HUES64 (cell line): ENCODE measurements around the gene TCF7L1.
"Not testable (repeated sequence)": the region's sequence is repeated elsewhere in the genome, so short reads cannot be mapped to it uniquely, and the experiment has no call there.

Experiments used
- H3K27ac ChIP-seq: 2 replicates; pipeline ENCODE4 v1.7.0; 2013; ENCODE audit warnings: low read depth, low read length, inconsistent platforms
- H3K27me3 ChIP-seq: 2 replicates; pipeline ENCODE4 v1.6.1; 2013; ENCODE audit warnings: mild to moderate bottlenecking, low read length; ENCODE audit not compliant: insufficient read depth
- H3K36me3 ChIP-seq: 2 replicates; pipeline ENCODE4 v1.6.1; 2013; ENCODE audit warnings: mild to moderate bottlenecking, low read length; ENCODE audit not compliant: insufficient read depth
- H3K4me1 ChIP-seq: 2 replicates; pipeline ENCODE4 v1.6.1; 2013; ENCODE audit warnings: mild to moderate bottlenecking, low read length, moderate library complexity; ENCODE audit not compliant: insufficient read depth
- H3K4me3 ChIP-seq: 2 replicates; pipeline ENCODE4 v1.5.1; 2013; ENCODE audit warnings: mild to moderate bottlenecking, low read length, moderate library complexity
- H3K9ac ChIP-seq: 2 replicates; pipeline ENCODE4 v1.6.1; 2013; ENCODE audit warnings: mild to moderate bottlenecking, low read depth, low read length
- H3K9me3 ChIP-seq: 2 replicates; pipeline ENCODE4 v1.6.1; 2013; ENCODE audit warnings: low read depth, low read length; ENCODE audit not compliant: insufficient read depth
- WGBS: fragments of 150-250, 120-280 bp; methylation state at CpG from one replicate; pipeline ENCODE4 v1.1.7; 2013; ENCODE audit warnings: missing lambda C conversion rate; 5-methylcytosine and 5-hydroxymethylcytosine counted together

TCF7L1 gene

DNA sequence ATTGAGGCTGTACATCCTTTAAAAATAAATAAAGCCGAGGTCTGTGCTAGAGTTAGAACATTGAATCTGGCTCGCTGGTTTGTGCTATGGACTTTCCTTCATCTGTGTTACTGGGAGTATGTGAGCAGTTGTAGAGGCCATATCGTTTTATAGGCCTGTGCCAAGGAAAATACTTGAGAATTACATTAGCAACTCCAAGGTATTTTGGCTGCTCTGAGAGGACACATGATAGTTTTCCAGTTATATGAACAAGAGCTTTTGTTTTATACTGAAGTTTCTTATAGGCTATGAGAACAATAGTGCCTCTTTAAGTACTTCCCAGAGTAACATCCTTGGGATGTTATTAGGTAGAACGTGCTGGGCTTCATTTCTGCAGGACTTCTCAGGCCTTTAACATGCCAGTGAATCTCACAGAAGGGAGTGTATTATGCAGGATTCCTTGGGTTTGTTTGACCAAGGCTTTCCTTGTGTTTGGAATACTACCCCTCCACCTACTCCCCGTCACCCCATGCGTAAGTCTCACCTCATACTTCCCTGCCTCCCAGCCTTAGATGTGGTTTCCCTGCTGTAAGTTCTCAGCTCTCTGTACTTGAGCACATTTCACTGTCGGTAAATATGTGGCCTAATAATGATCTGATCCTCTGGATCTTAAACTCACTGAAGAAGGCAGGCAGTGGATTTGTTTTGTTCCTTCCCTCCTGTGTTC, 21.0 kb downstream of the TCF7L1 start:
- Histone ChIP-seq H3K36me3 (no peaks in the 10 kb centered on the region), H3K4me1 (peaks cover 21% of the 10 kb centered on the region), H3K9me3 (no peaks in the 10 kb centered on the region), H3K27me3 (no peaks in the 10 kb centered on the region), H3K4me3 (no peak overlapping the region), H3K9ac (no peak overlapping the region), H3K27ac (peak overlapping the region; percentile 36; the same call in 1 of the 2 replicates)
- WGBS = 78% methylated on average over 7 of the region's 7 CpGs

DNA sequence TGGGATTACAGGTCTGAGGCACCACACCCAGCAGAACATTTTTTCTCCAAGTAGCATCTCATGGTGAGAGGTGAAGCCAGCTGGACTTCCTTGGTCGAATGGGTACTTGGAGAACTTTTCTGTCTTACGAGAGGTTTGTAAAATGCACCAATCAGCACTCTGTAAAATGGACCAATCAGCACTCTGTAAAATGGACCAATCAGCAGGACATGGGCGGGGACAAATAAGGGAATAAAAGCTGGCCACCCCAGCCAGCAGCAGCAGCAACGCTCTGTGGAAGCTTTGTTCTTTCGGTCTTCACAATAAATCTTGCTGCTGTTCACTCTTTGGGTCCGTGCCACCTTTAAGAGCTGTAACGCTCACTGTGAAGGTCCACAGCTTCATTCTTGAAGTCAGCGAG, 21.9 kb downstream of the TCF7L1 start:
- not testable (repeated sequence) for H3K36me3 ChIP-seq, H3K9ac ChIP-seq, H3K4me3 ChIP-seq, H3K9me3 ChIP-seq, H3K27me3 ChIP-seq, H3K27ac ChIP-seq
- 97% methylated on average over 8 of the region's 8 CpGs for WGBS
- H3K4me1 ChIP-seq = peaks cover 25% of the 10 kb centered on the region

DNA sequence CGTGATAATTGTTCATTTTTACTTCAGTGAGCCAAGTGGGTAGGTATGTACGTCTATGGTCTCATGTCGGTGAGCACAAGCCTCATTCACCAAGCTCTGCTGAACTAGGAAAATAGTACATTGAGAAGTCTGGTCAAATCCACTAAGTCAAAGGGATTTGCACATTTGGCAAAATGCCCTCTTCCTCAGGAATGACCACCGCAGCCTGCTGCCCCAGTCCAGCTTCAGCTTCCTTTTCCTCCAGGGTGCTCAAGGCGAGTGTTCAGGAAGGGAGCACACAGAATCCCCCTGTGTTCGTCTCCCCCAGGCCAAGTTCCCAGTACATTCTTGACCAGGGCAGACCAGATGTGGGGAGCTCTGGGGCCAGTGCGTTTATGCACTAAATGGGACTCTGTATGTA, 23.0 kb downstream of the TCF7L1 start:
- Histone ChIP-seq H3K4me3 (no peak overlapping the region), H3K9ac (no peak overlapping the region), H3K27ac (no peak overlapping the region), H3K36me3 (no peaks in the 10 kb centered on the region), H3K27me3 (no peaks in the 10 kb centered on the region), H3K4me1 (peaks cover 30% of the 10 kb centered on the region), H3K9me3 (no peaks in the 10 kb centered on the region)
- WGBS = 92% methylated on average over 7 of the region's 7 CpGs

DNA sequence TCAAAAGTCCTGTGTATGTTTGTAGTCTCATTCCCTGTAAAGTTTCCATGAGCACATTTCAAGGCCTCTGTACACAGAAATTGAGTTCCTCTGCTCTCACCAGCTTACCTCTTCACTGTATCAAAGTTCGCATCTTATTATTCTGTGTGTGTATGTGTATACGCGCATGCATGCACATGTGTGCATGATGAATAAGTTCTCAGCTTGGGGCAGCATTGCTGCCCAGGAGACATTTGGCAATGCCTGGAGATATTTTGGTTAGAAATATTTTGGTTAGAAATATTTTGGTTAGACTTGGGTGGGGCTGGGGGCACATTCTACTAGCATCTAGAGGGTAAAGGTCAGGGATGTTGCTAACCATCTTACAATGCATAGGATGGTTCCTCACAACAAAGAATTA, 23.4 kb downstream of the TCF7L1 start:
- peaks cover 35% of the 10 kb centered on the region for H3K4me1 ChIP-seq
- no peak overlapping the region for H3K9ac ChIP-seq
- no peaks in the 10 kb centered on the region for H3K36me3 ChIP-seq
- H3K27ac ChIP-seq = no peak overlapping the region
- no peaks in the 10 kb centered on the region for H3K9me3 ChIP-seq
- no peak overlapping the region for H3K4me3 ChIP-seq
- WGBS = 98% methylated on average over 3 of the region's 3 CpGs
- no peaks in the 10 kb centered on the region for H3K27me3 ChIP-seq

DNA sequence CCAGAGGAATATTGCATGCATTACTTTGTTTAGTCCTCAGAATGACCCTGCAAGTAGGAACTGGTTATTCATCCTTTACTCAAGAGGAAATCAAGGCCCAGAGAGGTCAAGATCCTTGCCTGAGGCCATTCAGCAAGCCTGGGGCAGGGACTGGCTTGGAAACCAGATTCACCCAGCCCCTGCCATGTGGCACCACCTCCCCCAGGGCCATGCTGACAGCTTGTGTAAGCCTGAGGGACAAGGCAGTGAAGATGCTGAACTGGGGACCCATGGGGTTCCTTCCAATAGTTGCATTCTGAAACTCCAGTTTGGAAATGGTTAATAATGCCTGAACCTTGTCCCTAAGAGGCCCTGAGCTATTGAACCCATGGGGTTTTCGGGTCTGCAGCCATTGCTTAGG, 24.2 kb downstream of the TCF7L1 start:
- Histone ChIP-seq H3K4me1 (peaks cover 42% of the 10 kb centered on the region), H3K9me3 (no peaks in the 10 kb centered on the region), H3K27ac (no peak overlapping the region), H3K36me3 (no peaks in the 10 kb centered on the region), H3K27me3 (no peaks in the 10 kb centered on the region), H3K9ac (no peak overlapping the region), H3K4me3 (no peak overlapping the region)
- WGBS = 79% methylated on average over 1 of the region's 1 CpG

DNA sequence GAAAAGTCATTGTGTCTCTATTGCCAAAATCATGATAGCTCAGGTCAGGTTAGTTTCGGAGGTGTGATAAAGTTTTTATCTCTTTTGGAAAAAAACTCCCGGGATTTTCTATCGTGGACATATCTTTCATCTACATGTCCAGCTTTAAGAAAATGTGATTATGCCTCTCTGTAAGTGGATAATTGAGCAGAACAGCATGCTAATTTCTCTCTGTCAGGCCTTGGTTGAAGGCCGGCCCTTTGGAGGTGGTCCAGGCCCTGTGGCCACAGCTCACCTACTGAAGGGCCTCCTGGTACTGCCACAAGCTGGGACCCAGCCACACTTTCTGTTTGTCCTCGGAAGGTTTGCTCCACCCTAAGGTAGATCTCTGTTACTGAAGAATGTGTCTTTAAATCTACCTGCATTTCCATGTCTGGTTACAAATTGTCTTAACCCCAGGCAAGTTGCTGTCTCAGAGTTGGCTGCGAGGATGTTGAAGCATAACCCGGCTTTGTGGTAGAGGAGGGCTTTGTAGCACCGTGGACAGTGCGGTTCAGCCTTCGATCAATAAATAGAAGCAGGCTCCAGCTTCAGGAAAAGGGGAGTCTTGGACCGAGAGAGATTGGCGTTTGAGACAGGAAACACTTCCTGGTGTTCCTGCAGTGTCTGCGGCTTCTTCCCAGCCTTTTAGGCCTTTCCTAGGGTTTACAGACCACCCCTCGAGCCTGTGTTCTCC, 25.5 kb downstream of the TCF7L1 start:
- Histone ChIP-seq H3K27ac (no peak overlapping the region), H3K4me3 (no peak overlapping the region), H3K4me1 (peaks cover 52% of the 10 kb centered on the region), H3K27me3 (no peaks in the 10 kb centered on the region), H3K9me3 (no peaks in the 10 kb centered on the region), H3K36me3 (no peaks in the 10 kb centered on the region), H3K9ac (no peak overlapping the region)
- 92% methylated on average over 14 of the region's 14 CpGs for WGBS

DNA sequence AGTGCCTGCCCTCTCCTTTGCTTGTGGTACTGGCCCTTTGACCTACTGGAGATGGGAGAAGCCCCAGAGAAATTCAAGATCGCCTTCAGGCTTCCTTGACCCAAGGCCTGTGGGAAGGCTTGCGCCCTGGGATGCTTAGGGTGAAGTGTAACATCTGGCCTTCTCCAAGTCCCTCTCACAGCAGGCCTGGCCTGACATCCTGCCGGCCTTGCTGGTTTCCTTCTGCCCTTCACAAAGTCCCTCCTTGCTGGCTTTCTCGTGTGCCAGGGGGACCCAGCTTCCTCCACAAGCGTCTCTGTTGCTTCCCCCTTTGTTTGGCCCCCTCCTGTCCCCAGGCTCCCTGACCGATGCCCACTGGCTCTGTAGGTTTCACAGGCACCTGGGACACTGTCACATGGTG, 26.4 kb downstream of the TCF7L1 start:
- no peak overlapping the region for H3K4me3 ChIP-seq
- 89% methylated on average over 6 of the region's 6 CpGs for WGBS
- peaks cover 56% of the 10 kb centered on the region for H3K4me1 ChIP-seq
- H3K27ac ChIP-seq = no peak overlapping the region
- H3K9me3 ChIP-seq = no peaks in the 10 kb centered on the region
- H3K27me3 ChIP-seq = no peaks in the 10 kb centered on the region
- no peak overlapping the region for H3K9ac ChIP-seq
- no peaks in the 10 kb centered on the region for H3K36me3 ChIP-seq

DNA sequence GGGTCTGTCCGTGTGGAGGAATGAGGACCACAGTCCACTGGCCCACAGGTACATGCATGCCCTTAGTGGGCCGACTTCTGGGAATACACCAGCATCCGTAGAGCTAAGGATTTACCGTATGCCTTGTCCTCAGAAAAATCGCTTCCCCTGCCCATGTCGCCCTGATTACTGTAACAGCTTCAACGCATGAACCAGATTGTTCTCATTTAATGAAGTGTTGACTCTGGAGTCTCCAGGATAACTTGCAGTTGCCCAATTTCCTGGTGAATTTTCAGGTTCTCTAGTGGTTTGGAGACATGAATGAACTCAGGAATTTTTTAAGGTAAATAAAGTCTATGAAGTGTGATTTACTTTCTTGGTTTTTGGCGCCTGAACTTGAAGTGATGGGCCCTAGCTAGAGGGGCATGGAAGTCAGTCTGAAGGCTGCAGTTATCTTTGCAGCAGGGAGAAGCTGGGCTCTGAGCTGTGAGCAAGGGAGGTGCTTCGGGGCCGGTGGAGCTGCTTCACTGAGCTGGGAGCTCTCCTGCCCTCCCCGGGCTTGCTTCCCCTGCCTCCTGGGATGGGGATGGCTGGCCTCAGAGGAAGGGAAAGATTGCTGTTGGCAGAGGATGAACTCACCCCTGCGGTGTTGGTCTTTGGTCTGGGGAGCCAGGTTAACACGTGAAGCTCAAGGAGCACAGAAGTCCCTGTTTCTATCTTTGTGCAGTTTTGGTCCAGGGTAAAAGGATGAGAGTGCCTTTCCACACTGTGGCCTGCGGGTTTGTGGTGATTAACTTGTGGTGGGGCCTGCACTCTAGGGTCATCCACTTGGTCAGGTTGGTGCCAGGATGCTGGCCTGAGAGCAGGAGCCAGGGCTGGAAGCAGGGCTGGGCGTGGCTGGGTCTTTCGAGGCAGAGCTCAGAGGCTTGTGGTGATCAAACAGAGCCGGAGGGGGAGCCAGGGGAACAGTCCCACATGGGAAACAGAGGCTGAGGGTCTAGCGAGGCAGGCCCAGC, 28.1 kb downstream of the TCF7L1 start:
- 73% methylated on average over 18 of the region's 18 CpGs for WGBS
- Histone ChIP-seq H3K4me1 (peaks cover 62% of the 10 kb centered on the region), H3K27me3 (no peaks in the 10 kb centered on the region), H3K27ac (no peak overlapping the region), H3K36me3 (no peaks in the 10 kb centered on the region), H3K9me3 (no peaks in the 10 kb centered on the region), H3K4me3 (no peak overlapping the region), H3K9ac (no peak overlapping the region)

DNA sequence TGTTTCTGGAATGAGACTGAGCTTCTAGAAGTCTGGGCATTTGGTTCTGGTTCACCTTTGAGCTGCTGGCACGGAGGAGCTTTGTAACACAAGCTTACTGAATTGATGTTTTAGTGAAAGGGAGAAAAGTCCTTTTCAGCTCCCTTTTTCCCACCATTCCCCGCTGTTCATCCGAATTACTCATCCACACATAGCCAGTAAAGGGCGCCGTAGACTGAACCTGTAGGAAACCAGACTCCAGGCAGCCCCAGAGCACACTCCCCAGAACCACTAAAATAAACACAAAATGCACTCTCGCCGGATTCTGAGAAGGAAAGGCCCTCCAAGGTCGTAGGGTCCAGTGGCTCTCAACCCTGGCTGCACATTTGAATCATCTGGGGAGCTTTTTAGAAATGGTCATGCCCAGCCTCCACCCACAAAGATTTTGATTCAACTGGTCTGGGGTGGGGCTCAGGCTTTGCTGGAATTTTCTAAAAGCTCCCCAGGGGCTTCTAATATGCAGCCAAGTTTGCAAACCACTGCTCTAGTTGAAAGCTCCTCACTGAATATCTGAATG, 29.6 kb downstream of the TCF7L1 start:
- Histone ChIP-seq H3K9ac (no peak overlapping the region), H3K27me3 (no peaks in the 10 kb centered on the region), H3K9me3 (no peaks in the 10 kb centered on the region), H3K36me3 (peaks cover 7% of the 10 kb centered on the region), H3K27ac (no peak overlapping the region), H3K4me1 (peaks cover 62% of the 10 kb centered on the region), H3K4me3 (no peak overlapping the region)
- WGBS = 57% methylated on average over 7 of the region's 8 CpGs

DNA sequence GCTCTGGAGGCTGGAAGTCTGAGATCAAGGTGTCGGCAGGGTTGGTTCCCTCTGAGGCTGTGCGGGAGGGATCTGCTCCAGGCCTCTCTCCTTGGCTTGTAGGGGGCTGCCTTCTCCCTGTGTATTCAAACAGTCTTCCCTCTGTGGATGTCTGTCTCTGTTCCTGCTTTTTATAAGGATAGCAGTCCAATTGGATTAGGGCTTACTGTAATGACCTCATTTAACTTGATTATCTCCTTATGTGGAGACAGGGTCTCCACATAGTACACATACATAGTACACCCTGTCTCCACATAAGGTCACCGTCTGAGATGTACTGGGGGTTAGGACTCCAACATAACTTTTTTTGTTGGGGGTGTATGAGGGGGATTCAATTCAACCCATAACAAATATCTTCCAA, 30.5 kb downstream of the TCF7L1 start:
- H3K27me3 ChIP-seq = no peaks in the 10 kb centered on the region
- H3K4me1 ChIP-seq = peaks cover 56% of the 10 kb centered on the region
- 74% methylated on average over 2 of the region's 3 CpGs for WGBS
- H3K36me3 ChIP-seq = peaks cover 8% of the 10 kb centered on the region
- no peaks in the 10 kb centered on the region for H3K9me3 ChIP-seq
- H3K27ac ChIP-seq = no peak overlapping the region
- H3K4me3 ChIP-seq = no peak overlapping the region
- no peak overlapping the region for H3K9ac ChIP-seq

DNA sequence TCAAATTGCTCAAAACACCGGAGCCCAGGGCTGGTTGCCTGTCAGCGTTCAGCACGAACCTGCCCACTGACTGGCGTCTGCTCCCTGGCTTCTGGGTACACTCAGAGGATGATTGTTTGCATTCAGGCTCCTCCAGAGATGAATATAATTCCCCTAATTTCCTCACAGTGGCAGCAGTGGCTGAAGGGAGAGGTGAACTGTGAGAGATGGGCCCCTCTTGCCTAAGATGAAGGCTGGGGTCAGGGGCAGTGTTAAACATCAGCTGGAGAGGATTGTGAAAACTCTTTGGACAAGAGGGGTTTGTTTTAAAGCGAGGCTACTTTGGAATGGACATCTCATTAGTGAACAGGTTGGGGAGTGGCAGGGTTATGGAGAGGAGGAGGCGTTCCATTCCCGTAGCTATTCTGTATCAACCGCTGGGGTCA, 31.0 kb downstream of the TCF7L1 start:
- 73% methylated on average over 8 of the region's 8 CpGs for WGBS
- Histone ChIP-seq H3K27ac (no peak overlapping the region), H3K4me3 (no peak overlapping the region), H3K9ac (no peak overlapping the region), H3K4me1 (peaks cover 51% of the 10 kb centered on the region), H3K36me3 (peaks cover 8% of the 10 kb centered on the region), H3K9me3 (no peaks in the 10 kb centered on the region), H3K27me3 (no peaks in the 10 kb centered on the region)
